Astrocyte (in vitro differentiated cells and primary cell): ENCODE measurements around the gene ST8SIA6. TPM values are rescaled to one million over a fixed set of nuclear protein-coding genes. Genes with fewer than 3 reads are reported as not detected.
A peak's percentile ranks its signal among the peaks of the same experiment; 100 is the strongest.

Source experiments
- DNase-seq: peaks from one replicate; pipeline ENCODE4 v3.0.0-alpha.2; 2010; ENCODE audit warnings: low read depth
- FAIRE-seq: peaks from 2 replicates; lab custom pipeline; 2011; peaks lifted over from hg19 to GRCh38; lab: Jason Lieb, UNC
- H2AFZ ChIP-seq: 2 replicates; pipeline ENCODE4 v1.6.0; 2012; ENCODE audit warnings: low read depth, low read length, inconsistent platforms
- H3K27ac ChIP-seq: 2 replicates; pipeline ENCODE4 v1.5.1; 2011; ENCODE audit warnings: low read depth, low read length, inconsistent platforms
- H3K27me3 ChIP-seq: 2 replicates; pipeline ENCODE4 v1.6.0; 2011; ENCODE audit warnings: low read length, inconsistent platforms; ENCODE audit not compliant: insufficient read depth
- H3K36me3 ChIP-seq: 2 replicates; pipeline ENCODE4 v1.5.1; 2011; ENCODE audit warnings: low read length, inconsistent platforms; ENCODE audit not compliant: insufficient read depth
- H3K4me1 ChIP-seq: 2 replicates; pipeline ENCODE4 v1.5.1; 2011; ENCODE audit warnings: low read length, inconsistent platforms; ENCODE audit not compliant: insufficient read depth
- H3K4me2 ChIP-seq: 2 replicates; pipeline ENCODE4 v1.6.0; 2012; ENCODE audit warnings: low read length, inconsistent platforms
- H3K4me3 ChIP-seq: 2 replicates; pipeline ENCODE4 v1.5.1; 2011; ENCODE audit warnings: low read depth, mild to moderate bottlenecking, low read length, inconsistent platforms; ENCODE audit not compliant: insufficient read depth
- H3K79me2 ChIP-seq: 2 replicates; pipeline ENCODE4 v1.6.0; 2012; ENCODE audit warnings: mild to moderate bottlenecking, low read length, inconsistent platforms; ENCODE audit not compliant: insufficient read depth
- H3K9ac ChIP-seq: 2 replicates; pipeline ENCODE4 v1.6.0; 2012; ENCODE audit warnings: mild to moderate bottlenecking, low read length, inconsistent platforms
- H3K9me3 ChIP-seq: 2 replicates; pipeline ENCODE4 v1.5.1; 2012; ENCODE audit warnings: low read depth, mild to moderate bottlenecking, low read length, inconsistent platforms; ENCODE audit not compliant: insufficient read depth
- H4K20me1 ChIP-seq: 2 replicates; pipeline ENCODE4 v1.6.0; 2012; ENCODE audit warnings: low read length, inconsistent platforms; ENCODE audit not compliant: insufficient read depth
- H3K27ac Mint-ChIP-seq: one replicate; pipeline ENCODE4 v1.8.0; 2021; ENCODE audit warnings: mild to moderate bottlenecking, mixed read lengths; ENCODE audit not compliant: unreplicated experiment
- H3K27me3 Mint-ChIP-seq: one replicate; pipeline ENCODE4 v1.8.0; 2021; ENCODE audit warnings: low read depth, mixed read lengths; ENCODE audit not compliant: unreplicated experiment
- H3K36me3 Mint-ChIP-seq: one replicate; pipeline ENCODE4 v1.8.0; 2021; ENCODE audit warnings: low read depth, mixed read lengths; ENCODE audit not compliant: unreplicated experiment
- H3K4me1 Mint-ChIP-seq: one replicate; pipeline ENCODE4 v1.8.0; 2021; ENCODE audit warnings: low read depth, mixed read lengths; ENCODE audit not compliant: unreplicated experiment
- H3K4me3 Mint-ChIP-seq: one replicate; pipeline ENCODE4 v1.8.0; 2021; ENCODE audit warnings: mild to moderate bottlenecking, moderate library complexity, mixed read lengths; ENCODE audit not compliant: unreplicated experiment
- H3K9me3 Mint-ChIP-seq: one replicate; pipeline ENCODE4 v1.8.0; 2021; ENCODE audit warnings: mild to moderate bottlenecking, mixed read lengths; ENCODE audit not compliant: unreplicated experiment
- EZH2 ChIP-seq: IDR thresholded peaks from 2 replicates; pipeline ENCODE4 v1.6.1; 2012; ENCODE audit warnings: mild to moderate bottlenecking, low read length, inconsistent platforms; ENCODE audit not compliant: insufficient read depth
- total RNA-seq: library from RNA; stranded (reverse); gene quantifications from 2 replicates; pipeline ENCODE4 v1.2.1, GENCODE V29; 2021
- TF ChIP-seq, protein P1 (sequence below): IDR thresholded peaks from 2 replicates; pipeline ENCODE4 v1.5.1; 2011; ENCODE audit warnings: low read depth, mild to moderate bottlenecking, inconsistent platforms, low read length, moderate library complexity; ENCODE audit not compliant: insufficient read depth

Gene ST8SIA6
- total RNA-seq, 1 donor from 2014 or later = not detected

DNA sequence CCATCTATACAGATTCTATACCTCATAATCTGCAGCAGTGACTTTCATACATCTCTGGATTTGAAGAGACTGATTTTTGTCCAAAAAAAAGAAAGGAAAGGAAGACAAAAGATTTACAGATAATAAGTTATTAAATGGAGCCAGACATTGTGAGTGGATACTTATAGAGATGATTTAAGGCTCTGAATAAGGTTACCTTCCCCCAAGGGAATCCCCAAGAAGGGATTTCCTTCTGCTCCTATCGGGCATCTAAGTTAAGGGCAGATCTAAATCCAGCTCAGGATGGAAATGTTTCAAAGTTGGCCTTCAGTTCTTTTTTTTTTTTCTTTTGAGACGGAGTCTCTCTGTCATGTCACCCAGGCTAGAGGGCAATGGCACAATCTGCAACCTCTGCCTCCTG is 97.6 kb downstream of the ST8SIA6 start:
- Histone ChIP-seq H3K9ac (no peak overlapping the region), H3K4me2 (no peak overlapping the region), H3K27ac (no peak overlapping the region), H4K20me1 (no peaks in the 10 kb centered on the region), H3K36me3 (no peaks in the 10 kb centered on the region), H3K27me3 (no peaks in the 10 kb centered on the region), H3K9me3 (no peaks in the 10 kb centered on the region), H2AFZ (no peak overlapping the region), H3K79me2 (no peaks in the 10 kb centered on the region), H3K4me3 (no peak overlapping the region), H3K4me1 (no peaks in the 10 kb centered on the region)
- no peaks in the 10 kb centered on the region for H3K9me3 Mint-ChIP-seq
- no peaks in the 10 kb centered on the region for H3K36me3 Mint-ChIP-seq
- H3K4me1 Mint-ChIP-seq = peaks cover 15% of the 10 kb centered on the region
- peaks cover 5% of the 10 kb centered on the region for H3K27me3 Mint-ChIP-seq
- no peak overlapping the region for H3K27ac Mint-ChIP-seq
- FAIRE-seq (no peak), DNase-seq (no peak)
- no peak overlapping the region for H3K4me3 Mint-ChIP-seq
- TF ChIP-seq, protein P1, sequence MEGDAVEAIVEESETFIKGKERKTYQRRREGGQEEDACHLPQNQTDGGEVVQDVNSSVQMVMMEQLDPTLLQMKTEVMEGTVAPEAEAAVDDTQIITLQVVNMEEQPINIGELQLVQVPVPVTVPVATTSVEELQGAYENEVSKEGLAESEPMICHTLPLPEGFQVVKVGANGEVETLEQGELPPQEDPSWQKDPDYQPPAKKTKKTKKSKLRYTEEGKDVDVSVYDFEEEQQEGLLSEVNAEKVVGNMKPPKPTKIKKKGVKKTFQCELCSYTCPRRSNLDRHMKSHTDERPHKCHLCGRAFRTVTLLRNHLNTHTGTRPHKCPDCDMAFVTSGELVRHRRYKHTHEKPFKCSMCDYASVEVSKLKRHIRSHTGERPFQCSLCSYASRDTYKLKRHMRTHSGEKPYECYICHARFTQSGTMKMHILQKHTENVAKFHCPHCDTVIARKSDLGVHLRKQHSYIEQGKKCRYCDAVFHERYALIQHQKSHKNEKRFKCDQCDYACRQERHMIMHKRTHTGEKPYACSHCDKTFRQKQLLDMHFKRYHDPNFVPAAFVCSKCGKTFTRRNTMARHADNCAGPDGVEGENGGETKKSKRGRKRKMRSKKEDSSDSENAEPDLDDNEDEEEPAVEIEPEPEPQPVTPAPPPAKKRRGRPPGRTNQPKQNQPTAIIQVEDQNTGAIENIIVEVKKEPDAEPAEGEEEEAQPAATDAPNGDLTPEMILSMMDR = no peak
- no peak for TF ChIP-seq EZH2

- Mint-ChIP-seq H3K9me3 (peaks cover 2% of the 10 kb centered on the region), H3K36me3 (no peaks in the 10 kb centered on the region), H3K4me3 (no peak overlapping the region), H3K27ac (no peak overlapping the region), H3K4me1 (peaks cover 15% of the 10 kb centered on the region), H3K27me3 (peaks cover 5% of the 10 kb centered on the region)
- H3K4me3 ChIP-seq = no peak overlapping the region
- H3K27ac ChIP-seq = no peak overlapping the region
- no peaks in the 10 kb centered on the region for H3K27me3 ChIP-seq
- no peaks in the 10 kb centered on the region for H3K9me3 ChIP-seq
- H3K4me2 ChIP-seq = peak overlapping the region; percentile 1
- peak; percentile 50 for DNase-seq
- no peak overlapping the region for H3K9ac ChIP-seq
- no peak for FAIRE-seq
- no peaks in the 10 kb centered on the region for H3K79me2 ChIP-seq
- H2AFZ ChIP-seq = no peak overlapping the region
- TF ChIP-seq EZH2 = no peak
- TF ChIP-seq, protein P1 = no peak
- H3K4me1 ChIP-seq = no peaks in the 10 kb centered on the region
- H3K36me3 ChIP-seq = no peaks in the 10 kb centered on the region
- no peaks in the 10 kb centered on the region for H4K20me1 ChIP-seq
Observed at GRCh38 chr10:17354781-17355180, 99.6 kb downstream of the ST8SIA6 start.

GRCh38 chr10:17353568-17354300 is 100.7 kb downstream of the ST8SIA6 start:
- Histone ChIP-seq H3K27me3 (no peaks in the 10 kb centered on the region), H3K4me3 (no peak overlapping the region), H3K9me3 (no peaks in the 10 kb centered on the region), H4K20me1 (no peaks in the 10 kb centered on the region), H2AFZ (no peak overlapping the region), H3K36me3 (no peaks in the 10 kb centered on the region), H3K4me1 (peaks cover 4% of the 10 kb centered on the region), H3K79me2 (no peaks in the 10 kb centered on the region), H3K9ac (no peak overlapping the region), H3K4me2 (peak overlapping the region; percentile 39), H3K27ac (no peak overlapping the region)
- Mint-ChIP-seq H3K9me3 (peaks cover 2% of the 10 kb centered on the region), H3K27me3 (peaks cover 5% of the 10 kb centered on the region), H3K36me3 (no peaks in the 10 kb centered on the region), H3K4me1 (peaks cover 15% of the 10 kb centered on the region), H3K27ac (no peak overlapping the region), H3K4me3 (no peak overlapping the region)
- FAIRE-seq = peak; percentile 34
- DNase-seq = peak; percentile 70
- TF ChIP-seq EZH2 = no peak
- TF ChIP-seq, protein P1 = no peak
